T-helper 1 cell treated with Interleukin-12 subunit alpha and Interleukin-12 subunit beta and Interleukin-4 antibody, amounts not matched to agents 30 μg/mL and 1 μg/mL, for 36 hours (primary cell): ENCODE results near the gene RDH16.
A peak's percentile ranks its signal among the peaks of the same experiment; 100 is the strongest.

Experiments used
- H3K27ac Mint-ChIP-seq: one replicate; pipeline ENCODE4 v1.8.0; 2021; ENCODE audit warnings: mild to moderate bottlenecking, mixed read lengths
- H3K27me3 Mint-ChIP-seq: one replicate; pipeline ENCODE4 v1.8.0; 2021; ENCODE audit warnings: low read depth, mixed read lengths
- H3K36me3 Mint-ChIP-seq: one replicate; pipeline ENCODE4 v1.8.0; 2021; ENCODE audit warnings: low read depth, mixed read lengths
- H3K4me1 Mint-ChIP-seq: one replicate; pipeline ENCODE4 v1.8.0; 2021; ENCODE audit warnings: low read depth, mixed read lengths
- H3K4me3 Mint-ChIP-seq: one replicate; pipeline ENCODE4 v1.8.0; 2021; ENCODE audit warnings: mild to moderate bottlenecking, moderate library complexity, mixed read lengths
- H3K9me3 Mint-ChIP-seq: one replicate; pipeline ENCODE4 v1.8.0; 2021; ENCODE audit warnings: mixed read lengths

The RDH16 gene

GRCh38 chr12:56957229-56958052 is at the start of gene RDH16:
TSS of gene RDH16 (minus strand) at chr12:56957608. CDS start at chr12:56957462, 146 bp downstream.
- Mint-ChIP-seq H3K36me3 (no peaks in the 10 kb centered on the region), H3K4me3 (no peak within 1 kb of the TSS), H3K27ac (no peak within 1 kb of the TSS), H3K27me3 (peaks cover 25% of the 10 kb centered on the region), H3K9me3 (peaks cover 6% of the 10 kb centered on the region), H3K4me1 (no peaks in the 10 kb centered on the region)

- peak overlapping the region; percentile 89 for H3K4me3 Mint-ChIP-seq
- peaks cover 6% of the 10 kb centered on the region for H3K27me3 Mint-ChIP-seq
- peak overlapping the region; percentile 89 for H3K27ac Mint-ChIP-seq
- no peaks in the 10 kb centered on the region for H3K9me3 Mint-ChIP-seq
- peaks cover 19% of the 10 kb centered on the region for H3K36me3 Mint-ChIP-seq
- peaks cover 39% of the 10 kb centered on the region for H3K4me1 Mint-ChIP-seq
These were observed 49.5 kb upstream of the RDH16 start for GRCh38 chr12:57006809-57007475.

- H3K9me3 Mint-ChIP-seq = no peaks in the 10 kb centered on the region
- H3K27ac Mint-ChIP-seq = peak within 1 kb of the TSS; percentile 89
- peak within 1 kb of the TSS; percentile 94 for H3K4me3 Mint-ChIP-seq
- H3K27me3 Mint-ChIP-seq = no peaks in the 10 kb centered on the region
- H3K4me1 Mint-ChIP-seq = peaks cover 38% of the 10 kb centered on the region
- H3K36me3 Mint-ChIP-seq = peaks cover 19% of the 10 kb centered on the region
These were observed 48.8 kb upstream of the RDH16 start, which contains the start of gene ZBTB39 for GRCh38 chr12:57005980-57006808. TSS of gene ZBTB39 (minus strand) at chr12:57006546. CDS start at chr12:57004917, 1,629 bp downstream.

- no peaks in the 10 kb centered on the region for H3K9me3 Mint-ChIP-seq
- peaks cover 19% of the 10 kb centered on the region for H3K36me3 Mint-ChIP-seq
- H3K4me3 Mint-ChIP-seq = peak overlapping the region; percentile 11
- H3K4me1 Mint-ChIP-seq = peaks cover 36% of the 10 kb centered on the region
- H3K27me3 Mint-ChIP-seq = no peaks in the 10 kb centered on the region
- no peak overlapping the region for H3K27ac Mint-ChIP-seq
These were observed 47.2 kb upstream of the RDH16 start for GRCh38 chr12:57004651-57005050.

- Mint-ChIP-seq H3K9me3 (no peaks in the 10 kb centered on the region), H3K36me3 (peaks cover 23% of the 10 kb centered on the region), H3K4me3 (no peak overlapping the region), H3K27me3 (no peaks in the 10 kb centered on the region), H3K4me1 (peaks cover 48% of the 10 kb centered on the region), H3K27ac (no peak overlapping the region)
These were observed 46.0 kb upstream of the RDH16 start for GRCh38 chr12:57003395-57003794.

GRCh38 chr12:57001448-57001906 is 44.1 kb upstream of the RDH16 start:
- Mint-ChIP-seq H3K9me3 (no peaks in the 10 kb centered on the region), H3K27me3 (no peaks in the 10 kb centered on the region), H3K27ac (no peak overlapping the region), H3K4me1 (peaks cover 39% of the 10 kb centered on the region), H3K36me3 (peaks cover 27% of the 10 kb centered on the region), H3K4me3 (no peak overlapping the region)

- Mint-ChIP-seq H3K9me3 (no peaks in the 10 kb centered on the region), H3K36me3 (peaks cover 25% of the 10 kb centered on the region), H3K4me1 (peaks cover 35% of the 10 kb centered on the region), H3K27ac (no peak overlapping the region), H3K4me3 (no peak overlapping the region), H3K27me3 (no peaks in the 10 kb centered on the region)
These were observed 43.0 kb upstream of the RDH16 start for GRCh38 chr12:57000393-57000792.

- Mint-ChIP-seq H3K27ac (peak overlapping the region; percentile 94), H3K27me3 (no peaks in the 10 kb centered on the region), H3K4me3 (peak overlapping the region; percentile 75), H3K36me3 (peaks cover 24% of the 10 kb centered on the region), H3K4me1 (peaks cover 28% of the 10 kb centered on the region), H3K9me3 (no peaks in the 10 kb centered on the region)
These were observed 42.0 kb upstream of the RDH16 start for GRCh38 chr12:56999456-56999855.

GRCh38 chr12:56998981-56999380 is 41.6 kb upstream of the RDH16 start:
- H3K36me3 Mint-ChIP-seq = peaks cover 19% of the 10 kb centered on the region
- peak overlapping the region; percentile 94 for H3K27ac Mint-ChIP-seq
- H3K4me3 Mint-ChIP-seq = peak overlapping the region; percentile 75
- H3K9me3 Mint-ChIP-seq = no peaks in the 10 kb centered on the region
- peaks cover 26% of the 10 kb centered on the region for H3K4me1 Mint-ChIP-seq
- H3K27me3 Mint-ChIP-seq = no peaks in the 10 kb centered on the region

GRCh38 chr12:56998316-56998715 is 40.9 kb upstream of the RDH16 start:
- Mint-ChIP-seq H3K4me1 (peaks cover 26% of the 10 kb centered on the region), H3K27ac (peak overlapping the region; percentile 94), H3K4me3 (peak overlapping the region; percentile 75)

GRCh38 chr12:56996793-56997545 is 39.6 kb upstream of the RDH16 start:
- H3K4me1 Mint-ChIP-seq = peaks cover 26% of the 10 kb centered on the region
- no peak overlapping the region for H3K27ac Mint-ChIP-seq
- H3K27me3 Mint-ChIP-seq = no peaks in the 10 kb centered on the region
- H3K9me3 Mint-ChIP-seq = no peaks in the 10 kb centered on the region
- no peak overlapping the region for H3K4me3 Mint-ChIP-seq
- peaks cover 8% of the 10 kb centered on the region for H3K36me3 Mint-ChIP-seq

More at GRCh38 chr12:56998316-56998715, 40.9 kb upstream of the RDH16 start:
- Mint-ChIP-seq H3K36me3 (peaks cover 15% of the 10 kb centered on the region), H3K27me3 (no peaks in the 10 kb centered on the region), H3K9me3 (no peaks in the 10 kb centered on the region)

GRCh38 chr12:56995930-56996496 is 38.6 kb upstream of the RDH16 start:
- Mint-ChIP-seq H3K4me3 (no peak overlapping the region), H3K36me3 (peaks cover 8% of the 10 kb centered on the region), H3K9me3 (no peaks in the 10 kb centered on the region), H3K27me3 (no peaks in the 10 kb centered on the region), H3K27ac (no peak overlapping the region), H3K4me1 (peaks cover 27% of the 10 kb centered on the region)

GRCh38 chr12:56995201-56995929 is 38.0 kb upstream of the RDH16 start:
- no peak overlapping the region for H3K4me3 Mint-ChIP-seq
- H3K27ac Mint-ChIP-seq = no peak overlapping the region

More at GRCh38 chr12:56995201-56995929, 38.0 kb upstream of the RDH16 start:
- H3K36me3 Mint-ChIP-seq = peaks cover 8% of the 10 kb centered on the region
- H3K4me1 Mint-ChIP-seq = peaks cover 28% of the 10 kb centered on the region
- no peaks in the 10 kb centered on the region for H3K9me3 Mint-ChIP-seq
- H3K27me3 Mint-ChIP-seq = no peaks in the 10 kb centered on the region
